ENCODE results near the gene EIPR1. TPM values are rescaled to one million over a fixed set of nuclear protein-coding genes. Genes with fewer than 3 reads are reported as not detected.

EIPR1 gene
- total RNA-seq, 1 donor from 2014 or later, result 35.9 TPM

DNA sequence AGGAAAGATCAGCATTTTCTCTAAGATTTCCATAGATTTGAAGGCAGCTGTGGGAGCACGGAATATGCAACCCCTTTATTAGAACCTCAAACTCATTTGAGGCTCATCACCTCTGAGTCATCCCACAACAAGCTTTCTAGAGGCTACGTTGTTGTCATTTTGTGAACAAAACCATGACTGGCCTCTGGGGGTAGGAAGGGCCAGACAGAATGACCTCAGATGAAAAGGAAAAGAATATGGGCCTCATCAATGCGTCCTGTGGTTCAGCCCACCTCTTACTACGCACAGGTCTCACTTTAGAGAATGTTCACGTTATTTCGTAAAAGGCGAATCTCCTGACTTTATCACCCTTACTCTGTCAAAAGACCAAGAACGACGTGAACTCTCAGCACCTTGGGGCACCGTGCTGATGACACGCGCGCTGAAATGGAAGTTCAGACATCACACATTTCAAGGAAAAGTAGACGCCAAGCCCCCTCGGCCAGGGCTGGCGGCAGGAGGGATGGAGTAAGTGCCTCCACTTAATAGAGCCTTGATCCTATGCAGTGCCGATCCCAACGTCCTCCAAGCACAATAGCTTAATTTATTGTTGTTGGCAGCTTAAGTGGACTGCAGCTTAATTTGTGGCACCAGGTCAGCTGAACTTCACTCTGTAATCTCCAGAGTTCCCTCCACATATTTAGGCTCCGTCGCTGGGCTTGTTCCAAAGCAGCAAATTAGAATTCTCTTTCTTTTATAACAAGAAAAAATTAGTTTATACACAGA, 208.3 kb downstream of the EIPR1 start:
- peak overlapping the region; percentile 18 for H3K27ac Mint-ChIP-seq (ENCODE audit: unreplicated experiment)
- peaks cover 14% of the 10 kb centered on the region for H3K27me3 Mint-ChIP-seq (ENCODE audit: unreplicated experiment)
- peaks cover 5% of the 10 kb centered on the region for H3K9me3 Mint-ChIP-seq (ENCODE audit: unreplicated experiment)
- no peak for DNase-seq (ENCODE audit: low spot score)
- H3K4me3 Mint-ChIP-seq (ENCODE audit: unreplicated experiment), result no peak overlapping the region
- H3K36me3 Mint-ChIP-seq (ENCODE audit: low read depth, unreplicated experiment), result peaks cover 32% of the 10 kb centered on the region
- H3K4me1 Mint-ChIP-seq (ENCODE audit: unreplicated experiment), result peaks cover 4% of the 10 kb centered on the region
- TF ChIP-seq, protein P1, sequence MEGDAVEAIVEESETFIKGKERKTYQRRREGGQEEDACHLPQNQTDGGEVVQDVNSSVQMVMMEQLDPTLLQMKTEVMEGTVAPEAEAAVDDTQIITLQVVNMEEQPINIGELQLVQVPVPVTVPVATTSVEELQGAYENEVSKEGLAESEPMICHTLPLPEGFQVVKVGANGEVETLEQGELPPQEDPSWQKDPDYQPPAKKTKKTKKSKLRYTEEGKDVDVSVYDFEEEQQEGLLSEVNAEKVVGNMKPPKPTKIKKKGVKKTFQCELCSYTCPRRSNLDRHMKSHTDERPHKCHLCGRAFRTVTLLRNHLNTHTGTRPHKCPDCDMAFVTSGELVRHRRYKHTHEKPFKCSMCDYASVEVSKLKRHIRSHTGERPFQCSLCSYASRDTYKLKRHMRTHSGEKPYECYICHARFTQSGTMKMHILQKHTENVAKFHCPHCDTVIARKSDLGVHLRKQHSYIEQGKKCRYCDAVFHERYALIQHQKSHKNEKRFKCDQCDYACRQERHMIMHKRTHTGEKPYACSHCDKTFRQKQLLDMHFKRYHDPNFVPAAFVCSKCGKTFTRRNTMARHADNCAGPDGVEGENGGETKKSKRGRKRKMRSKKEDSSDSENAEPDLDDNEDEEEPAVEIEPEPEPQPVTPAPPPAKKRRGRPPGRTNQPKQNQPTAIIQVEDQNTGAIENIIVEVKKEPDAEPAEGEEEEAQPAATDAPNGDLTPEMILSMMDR (IDR thresholded peaks at IDR 0.05; ENCODE audit: unreplicated experiment), result no peak

DNA sequence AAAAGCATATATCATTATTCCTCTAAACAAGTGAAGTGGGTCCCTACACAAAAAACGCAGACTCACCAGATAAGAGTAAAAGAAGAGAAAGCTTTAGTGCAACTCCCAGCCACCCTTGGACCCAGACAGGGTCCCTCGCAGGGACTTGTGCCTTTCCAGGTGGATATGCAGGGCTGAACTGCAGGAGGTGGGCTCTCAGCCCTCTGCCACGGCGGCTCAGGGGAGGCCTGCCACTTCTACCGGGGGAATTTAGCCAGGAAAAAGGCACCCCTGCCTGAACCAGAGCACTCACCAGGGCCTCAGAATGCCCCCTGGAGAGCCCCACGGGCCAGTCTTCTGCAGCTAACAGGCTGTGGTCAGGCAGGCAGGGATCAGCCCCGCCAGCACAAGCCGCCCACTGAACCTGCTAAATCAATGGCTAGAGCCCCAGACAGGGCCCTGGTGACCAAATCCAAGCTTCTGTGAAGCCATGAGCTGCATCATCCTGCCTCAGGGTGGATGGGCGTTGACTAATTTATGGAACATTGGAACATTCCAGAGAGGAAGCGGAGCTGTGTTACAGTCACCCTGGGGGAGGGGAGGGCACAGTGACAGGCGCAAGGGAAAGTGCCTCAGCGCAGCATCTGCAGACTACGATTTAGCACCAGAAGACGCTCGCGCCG, 209.3 kb downstream of the EIPR1 start:
- no peak for DNase-seq (ENCODE audit: low spot score)
- Mint-ChIP-seq H3K36me3 (ENCODE audit: low read depth, unreplicated experiment) (peaks cover 31% of the 10 kb centered on the region), H3K27ac (ENCODE audit: unreplicated experiment) (no peak overlapping the region), H3K4me1 (ENCODE audit: unreplicated experiment) (peaks cover 4% of the 10 kb centered on the region), H3K9me3 (ENCODE audit: unreplicated experiment) (peaks cover 5% of the 10 kb centered on the region), H3K4me3 (ENCODE audit: unreplicated experiment) (no peak overlapping the region), H3K27me3 (ENCODE audit: unreplicated experiment) (peaks cover 9% of the 10 kb centered on the region)
- TF ChIP-seq, protein P1 (IDR thresholded peaks at IDR 0.05; ENCODE audit: unreplicated experiment), result no peak

DNA sequence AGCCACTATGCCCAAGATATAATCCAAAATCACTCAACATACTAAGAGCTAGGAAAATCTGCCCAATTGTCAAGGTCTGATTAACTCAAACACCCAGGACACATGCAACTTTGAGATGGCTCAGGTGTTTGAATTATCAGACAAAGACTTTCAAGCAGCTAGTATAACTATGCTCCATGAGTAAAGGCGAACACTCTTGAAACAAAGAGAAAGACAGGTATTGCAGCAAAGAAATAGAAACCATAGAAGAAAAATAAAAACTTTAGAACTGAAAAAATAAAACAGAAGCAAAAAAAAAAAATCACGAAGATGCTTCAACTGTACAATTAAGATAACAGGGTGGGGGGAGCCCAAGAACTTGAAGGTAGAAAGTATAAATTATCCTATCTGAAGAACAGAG, 214.2 kb downstream of the EIPR1 start:
- H3K27me3 Mint-ChIP-seq (ENCODE audit: unreplicated experiment), result peaks cover 4% of the 10 kb centered on the region
- no peak overlapping the region for H3K27ac Mint-ChIP-seq (ENCODE audit: unreplicated experiment)
- peaks cover 5% of the 10 kb centered on the region for H3K9me3 Mint-ChIP-seq (ENCODE audit: unreplicated experiment)
- DNase-seq (ENCODE audit: low spot score), result no peak
- no peaks in the 10 kb centered on the region for H3K4me1 Mint-ChIP-seq (ENCODE audit: unreplicated experiment)
- TF ChIP-seq, protein P1 (IDR thresholded peaks at IDR 0.05; ENCODE audit: unreplicated experiment), result no peak
- H3K36me3 Mint-ChIP-seq (ENCODE audit: low read depth, unreplicated experiment), result peaks cover 22% of the 10 kb centered on the region
- H3K4me3 Mint-ChIP-seq (ENCODE audit: unreplicated experiment), result no peak overlapping the region

GRCh38 chr2:3162442-3163077, 215.1 kb downstream of the EIPR1 start:
- peaks cover 22% of the 10 kb centered on the region for H3K36me3 Mint-ChIP-seq (ENCODE audit: low read depth, unreplicated experiment)
- no peaks in the 10 kb centered on the region for H3K4me1 Mint-ChIP-seq (ENCODE audit: unreplicated experiment)
- no peak overlapping the region for H3K4me3 Mint-ChIP-seq (ENCODE audit: unreplicated experiment)
- peaks cover 5% of the 10 kb centered on the region for H3K9me3 Mint-ChIP-seq (ENCODE audit: unreplicated experiment)
- TF ChIP-seq, protein P1 (IDR thresholded peaks at IDR 0.05; ENCODE audit: unreplicated experiment), result no peak
- no peak overlapping the region for H3K27ac Mint-ChIP-seq (ENCODE audit: unreplicated experiment)
- DNase-seq (ENCODE audit: low spot score), result no peak
- peaks cover 6% of the 10 kb centered on the region for H3K27me3 Mint-ChIP-seq (ENCODE audit: unreplicated experiment)

Measured in endothelial cell (in vitro differentiated cells).